RWPE2 (cell line): ENCODE results near the gene SYMPK.
A peak's percentile ranks its signal among the peaks of the same experiment; 100 is the strongest.

ENCODE experiments used
- ATAC-seq: fragments of 200-7000 bp; cut with Tn5 transposase; 3 replicates; pipeline ENCODE4 v1.9.1; 2021; ENCODE audit warnings: low read depth
- DNase-seq: peaks from one replicate; pipeline ENCODE4 v3.0.0-alpha.2; 2020; ENCODE audit warnings: low spot score
- H3K27ac ChIP-seq: fragments of 450-650 bp; 2 replicates; pipeline ENCODE4 v1.5.1; 2017; ENCODE audit warnings: mild to moderate bottlenecking; ENCODE audit not compliant: poor library complexity, severe bottlenecking
- H3K27me3 ChIP-seq: fragments of 250-450 bp; sonication (Bioruptor Pico); 2 replicates; pipeline ENCODE4 v1.5.1; 2021; ENCODE audit warnings: mild to moderate bottlenecking, moderate library complexity; ENCODE audit not compliant: insufficient read depth, poor library complexity, severe bottlenecking
- H3K36me3 ChIP-seq: fragments of 250-450 bp; sonication (Bioruptor Pico); 2 replicates; pipeline ENCODE4 v1.5.1; 2020; ENCODE audit warnings: low read depth, mild to moderate bottlenecking, moderate library complexity
- H3K4me1 ChIP-seq: fragments of 250-450 bp; sonication (Bioruptor Pico); 2 replicates; pipeline ENCODE4 v1.5.1; 2021; ENCODE audit warnings: mild to moderate bottlenecking, moderate library complexity; ENCODE audit not compliant: insufficient read depth, poor library complexity, severe bottlenecking
- H3K4me3 ChIP-seq: fragments of 250-450 bp; sonication (Bioruptor Pico); 2 replicates; pipeline ENCODE4 v1.5.1; 2021; ENCODE audit warnings: mild to moderate bottlenecking, moderate library complexity; ENCODE audit not compliant: severe bottlenecking
- H3K9me3 ChIP-seq: fragments of 250-450 bp; sonication (Bioruptor Pico); 2 replicates; pipeline ENCODE4 v1.5.1; 2021; ENCODE audit warnings: mild to moderate bottlenecking, moderate library complexity; ENCODE audit not compliant: severe bottlenecking
- TF ChIP-seq, protein P1 (sequence below): fragments of 450-650 bp; IDR thresholded peaks from one replicate; pipeline ENCODE4 v1.5.1; 2017; ENCODE audit warnings: mild to moderate bottlenecking, moderate library complexity; ENCODE audit not compliant: poor library complexity, severe bottlenecking

The SYMPK gene

DNA sequence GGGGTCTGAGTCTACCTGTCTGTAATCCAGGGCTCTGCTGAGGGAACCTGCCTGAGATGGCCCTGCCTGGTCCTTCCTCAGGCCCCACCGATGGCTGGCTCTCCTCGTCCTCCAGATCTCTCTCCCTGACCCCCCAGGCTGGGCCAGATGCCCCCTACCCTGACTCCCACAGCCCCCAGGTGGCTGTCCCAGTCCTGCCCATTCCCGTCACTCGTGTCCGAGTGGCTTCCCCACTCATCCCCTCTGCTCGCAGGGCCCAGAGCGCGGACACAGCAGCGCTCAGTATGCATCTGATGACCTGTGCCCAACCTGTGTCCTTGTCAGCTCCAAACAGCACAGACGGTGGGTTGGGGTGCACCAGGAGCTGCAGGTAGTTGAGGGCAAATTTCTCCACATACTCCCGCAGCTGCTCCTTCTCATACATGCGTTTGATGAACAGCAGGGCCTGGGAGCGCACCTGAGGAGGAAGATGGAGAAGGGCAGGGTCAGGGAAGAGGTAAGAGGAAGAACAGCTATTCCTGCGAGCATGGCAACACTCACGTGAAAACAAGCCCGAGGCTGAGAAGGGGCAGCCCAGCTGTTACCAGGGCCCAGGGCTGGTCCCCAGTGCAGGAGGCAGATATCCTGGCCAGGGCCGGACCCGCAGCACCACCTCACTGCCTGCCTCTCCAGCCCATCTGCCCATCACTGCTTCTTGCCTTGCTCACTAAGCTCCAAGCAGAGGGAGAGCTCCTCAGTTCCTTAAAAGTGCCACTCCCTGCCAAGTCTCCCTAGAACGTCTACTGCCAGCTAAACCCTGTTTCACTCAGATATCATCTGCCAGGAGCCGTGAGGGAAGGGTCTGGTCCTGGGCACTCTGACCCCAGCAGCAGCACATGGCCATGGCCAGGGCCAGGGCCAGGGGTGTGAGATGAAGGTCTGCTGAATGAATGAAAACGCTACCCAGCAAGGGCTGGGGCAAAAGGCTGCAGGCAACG is 36.7 kb downstream of the SYMPK start:
- H3K27ac ChIP-seq = no peak overlapping the region
- DNase-seq (no peak), ATAC-seq (no peak)
- TF ChIP-seq, protein P1, sequence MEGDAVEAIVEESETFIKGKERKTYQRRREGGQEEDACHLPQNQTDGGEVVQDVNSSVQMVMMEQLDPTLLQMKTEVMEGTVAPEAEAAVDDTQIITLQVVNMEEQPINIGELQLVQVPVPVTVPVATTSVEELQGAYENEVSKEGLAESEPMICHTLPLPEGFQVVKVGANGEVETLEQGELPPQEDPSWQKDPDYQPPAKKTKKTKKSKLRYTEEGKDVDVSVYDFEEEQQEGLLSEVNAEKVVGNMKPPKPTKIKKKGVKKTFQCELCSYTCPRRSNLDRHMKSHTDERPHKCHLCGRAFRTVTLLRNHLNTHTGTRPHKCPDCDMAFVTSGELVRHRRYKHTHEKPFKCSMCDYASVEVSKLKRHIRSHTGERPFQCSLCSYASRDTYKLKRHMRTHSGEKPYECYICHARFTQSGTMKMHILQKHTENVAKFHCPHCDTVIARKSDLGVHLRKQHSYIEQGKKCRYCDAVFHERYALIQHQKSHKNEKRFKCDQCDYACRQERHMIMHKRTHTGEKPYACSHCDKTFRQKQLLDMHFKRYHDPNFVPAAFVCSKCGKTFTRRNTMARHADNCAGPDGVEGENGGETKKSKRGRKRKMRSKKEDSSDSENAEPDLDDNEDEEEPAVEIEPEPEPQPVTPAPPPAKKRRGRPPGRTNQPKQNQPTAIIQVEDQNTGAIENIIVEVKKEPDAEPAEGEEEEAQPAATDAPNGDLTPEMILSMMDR = no peak
- peaks cover 5% of the 10 kb centered on the region for H3K4me1 ChIP-seq
- no peak overlapping the region for H3K4me3 ChIP-seq
- no peaks in the 10 kb centered on the region for H3K9me3 ChIP-seq
- peaks cover 58% of the 10 kb centered on the region for H3K36me3 ChIP-seq
- H3K27me3 ChIP-seq = no peaks in the 10 kb centered on the region

DNA sequence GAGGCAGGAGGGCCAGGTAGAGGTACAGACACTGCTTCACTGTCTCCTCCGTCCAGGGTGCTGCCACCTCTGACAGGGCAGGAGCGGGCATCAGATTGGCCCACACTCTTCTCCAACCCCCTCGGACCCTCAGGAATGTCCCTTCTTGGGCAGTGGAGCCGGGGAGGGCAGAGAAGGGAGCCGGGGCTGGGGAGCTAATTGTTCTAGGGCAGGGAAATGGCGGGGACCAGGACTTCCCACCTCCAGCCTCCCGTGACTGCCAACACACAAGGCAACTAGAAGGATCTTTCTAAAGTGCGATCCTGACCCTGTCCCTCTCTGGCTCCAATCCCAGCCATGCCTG is 37.7 kb downstream of the SYMPK start:
- no peaks in the 10 kb centered on the region for H3K27me3 ChIP-seq
- TF ChIP-seq, protein P1 = no peak
- no peak overlapping the region for H3K4me3 ChIP-seq
- no peak for ATAC-seq
- peaks cover 5% of the 10 kb centered on the region for H3K4me1 ChIP-seq
- DNase-seq = no peak
- peaks cover 49% of the 10 kb centered on the region for H3K36me3 ChIP-seq
- H3K27ac ChIP-seq = no peak overlapping the region
- H3K9me3 ChIP-seq = no peaks in the 10 kb centered on the region

DNA sequence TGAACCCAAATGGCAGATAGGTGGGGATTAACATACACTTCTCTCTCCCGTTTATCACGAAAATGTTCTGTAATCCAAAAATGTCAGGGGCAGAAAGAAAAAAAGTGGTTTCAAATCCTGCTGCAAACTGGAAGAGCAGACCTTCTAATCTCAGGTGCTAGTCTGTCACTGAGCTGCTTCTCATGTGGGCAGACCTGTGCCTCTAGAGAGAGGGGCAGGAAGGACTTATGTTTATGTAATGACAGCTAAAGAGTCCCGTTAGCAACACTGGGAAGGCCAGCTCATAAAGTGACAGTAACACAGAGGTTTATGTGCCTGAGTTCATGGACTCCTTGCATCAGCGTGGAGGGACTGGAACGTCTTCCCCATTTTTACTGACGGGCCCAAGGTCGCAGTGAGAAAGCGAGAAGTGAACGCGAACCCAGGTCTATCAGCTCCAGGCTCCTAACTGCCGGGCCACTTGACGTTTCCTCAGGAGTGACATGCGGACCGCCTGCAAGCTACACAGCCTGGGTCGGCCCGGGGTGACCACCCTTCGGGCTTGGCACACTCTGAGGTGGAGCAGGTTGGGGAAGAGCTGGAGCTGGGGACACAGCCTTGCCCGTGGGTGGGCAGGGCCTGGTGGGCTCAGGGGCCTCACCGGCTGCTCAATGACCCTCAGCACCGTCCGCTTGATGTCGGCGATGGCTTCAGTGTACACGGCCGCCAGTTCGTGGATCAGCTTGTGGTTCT is 38.2 kb downstream of the SYMPK start:
- ATAC-seq (no peak), DNase-seq (no peak)
- Histone ChIP-seq H3K27ac (no peak overlapping the region), H3K4me3 (no peak overlapping the region), H3K9me3 (no peaks in the 10 kb centered on the region), H3K36me3 (peaks cover 47% of the 10 kb centered on the region), H3K4me1 (peaks cover 5% of the 10 kb centered on the region), H3K27me3 (no peaks in the 10 kb centered on the region)
- TF ChIP-seq, protein P1 = no peak

DNA sequence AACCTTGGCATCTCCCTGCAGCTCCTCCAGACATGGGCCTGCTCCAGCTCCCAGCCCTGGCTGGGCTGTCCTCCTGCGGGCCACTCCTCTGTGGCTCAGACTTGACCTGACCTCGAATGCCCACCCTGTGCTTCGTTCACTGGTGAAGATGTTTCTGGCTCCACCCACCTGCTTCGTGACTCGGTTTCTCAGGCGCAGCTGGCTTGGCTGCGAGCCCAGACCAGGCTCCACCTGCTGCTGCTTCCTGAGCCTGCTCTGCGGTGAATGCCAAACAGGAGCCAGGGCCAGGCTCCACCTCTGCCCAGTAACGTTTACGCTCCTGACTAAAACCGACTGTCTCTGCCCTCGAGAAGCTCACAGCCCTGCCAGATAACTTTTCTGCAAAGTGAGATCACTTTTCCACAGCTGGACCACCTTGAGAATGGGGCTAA is 38.9 kb downstream of the SYMPK start:
- H3K27ac ChIP-seq = no peak overlapping the region
- H3K4me3 ChIP-seq = no peak overlapping the region
- H3K9me3 ChIP-seq = no peaks in the 10 kb centered on the region
- H3K27me3 ChIP-seq = no peaks in the 10 kb centered on the region
- TF ChIP-seq, protein P1 = no peak
- peaks cover 5% of the 10 kb centered on the region for H3K4me1 ChIP-seq
- peaks cover 41% of the 10 kb centered on the region for H3K36me3 ChIP-seq
- ATAC-seq (peak; percentile 54), DNase-seq (no peak)
